Activated CD4-positive, alpha-beta T cell treated with anti-CD3 and anti-CD28 coated beads, Interleukin-2, Interleukin-6, amounts not matched to agents 100 ng/mL and 50 ng/mL, durations not matched to agents 16 hours and 8 hours (primary cell): ENCODE data around the gene NKX6-1.

Source experiments
- DNase-seq: peaks from one replicate; pipeline ENCODE4 v3.0.0-alpha.2; 2020

NKX6-1 gene

GRCh38 chr4:84498935-84499623, at the start of gene NKX6-1:
TSS of gene NKX6-1 (minus strand) at chr4:84499292. CDS start at chr4:84498228, 1,064 bp downstream.
- peak; percentile 30 for DNase-seq

DNA sequence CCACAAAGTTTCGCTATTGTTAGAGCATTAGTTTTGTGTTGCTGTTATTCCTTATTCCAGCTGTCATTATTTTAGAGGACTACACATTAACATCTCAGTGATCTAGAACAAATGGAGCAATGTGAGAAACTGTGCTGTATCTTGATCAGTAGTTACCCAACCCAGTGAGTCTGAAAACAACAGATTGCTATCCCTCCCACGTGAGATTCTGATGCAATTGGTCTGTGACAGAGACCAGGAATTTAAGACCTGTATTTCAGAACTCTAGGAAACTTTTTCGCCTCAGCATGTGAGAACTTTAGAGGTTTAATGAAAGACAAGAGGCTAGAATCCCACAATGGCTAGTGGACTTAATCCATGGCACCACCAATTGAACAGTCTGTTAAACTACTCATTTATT, 48.1 kb upstream of the NKX6-1 start:
- DNase-seq = no peak

DNA sequence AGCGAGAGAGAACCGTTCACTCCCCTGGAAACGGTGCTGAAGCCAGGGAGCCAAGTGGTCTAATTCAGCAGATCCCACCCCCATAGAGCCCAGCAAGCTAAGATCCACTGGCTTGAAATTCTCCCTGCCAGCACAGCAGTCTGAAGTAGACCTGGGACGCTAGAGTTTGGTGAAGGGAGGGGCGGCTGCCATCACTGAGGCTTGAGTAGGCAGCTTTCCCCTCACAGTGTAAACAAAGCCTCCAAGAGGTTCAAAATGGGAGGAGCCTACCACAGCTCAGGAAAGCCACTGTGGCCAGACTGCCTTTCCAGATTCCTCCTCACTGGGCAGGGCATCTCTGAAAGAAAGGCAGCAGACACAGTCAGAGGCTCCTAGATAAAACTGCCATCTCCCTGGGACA, 46.0 kb upstream of the NKX6-1 start:
- no peak for DNase-seq

DNA sequence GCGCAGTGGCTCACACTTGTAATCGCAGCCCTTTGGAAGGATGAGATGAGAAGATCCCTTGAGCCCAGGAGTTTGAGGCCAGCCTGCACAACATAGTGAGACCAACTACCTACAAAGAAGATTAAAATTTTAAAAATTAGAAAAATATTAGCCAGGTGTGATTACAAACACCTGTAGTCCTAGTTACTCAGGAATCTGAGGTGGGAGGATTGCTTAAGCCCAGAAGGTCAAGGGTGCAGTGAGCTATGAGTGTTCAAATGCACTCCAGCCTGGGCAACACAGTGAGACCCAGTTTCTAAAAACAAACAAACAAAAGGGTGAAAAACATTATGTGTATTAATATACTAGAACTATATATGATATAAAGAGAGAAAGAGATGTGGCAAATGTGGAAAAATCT, 36.8 kb upstream of the NKX6-1 start:
- no peak for DNase-seq

DNA sequence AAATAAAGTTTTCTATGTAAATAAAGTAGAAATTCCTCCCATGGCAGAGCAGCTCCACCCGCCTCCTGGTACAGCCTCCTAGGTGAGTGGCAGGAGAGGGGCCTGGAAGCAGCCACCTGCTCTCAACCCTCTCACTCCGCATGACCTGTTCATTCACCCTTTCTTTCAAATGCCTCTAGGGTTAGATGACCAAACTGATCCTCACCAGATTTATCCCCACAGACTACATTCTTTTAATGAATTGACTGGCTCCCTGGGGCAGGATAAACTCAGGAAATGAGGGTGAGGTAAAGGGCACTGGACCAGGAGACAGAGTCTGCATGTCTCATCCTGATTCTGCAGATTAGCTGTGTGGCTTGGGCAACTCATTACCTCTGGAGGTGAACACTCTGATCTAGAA, 32.6 kb upstream of the NKX6-1 start:
- no peak for DNase-seq

- DNase-seq = no peak
Measured at GRCh38 chr4:84530871-84531270, 31.8 kb upstream of the NKX6-1 start.

DNA sequence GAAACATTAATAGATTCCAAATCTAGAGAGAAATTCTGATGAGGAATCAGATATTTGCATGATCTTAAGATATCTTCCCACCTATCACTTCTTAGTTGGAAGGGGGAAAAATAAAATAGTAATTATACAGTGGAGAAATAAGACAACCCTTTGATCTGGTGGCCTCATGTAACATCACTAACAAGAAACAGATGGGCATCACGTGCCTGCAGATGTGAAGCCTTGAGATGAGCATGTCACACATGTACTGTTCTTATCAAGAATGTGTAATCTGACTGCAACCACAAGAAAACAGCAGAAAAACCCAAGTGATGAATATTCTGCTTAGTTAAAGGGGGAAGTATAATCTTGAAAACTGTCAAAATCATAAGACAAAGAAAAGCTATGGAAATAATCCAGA, 31.4 kb upstream of the NKX6-1 start:
- no peak for DNase-seq

DNA sequence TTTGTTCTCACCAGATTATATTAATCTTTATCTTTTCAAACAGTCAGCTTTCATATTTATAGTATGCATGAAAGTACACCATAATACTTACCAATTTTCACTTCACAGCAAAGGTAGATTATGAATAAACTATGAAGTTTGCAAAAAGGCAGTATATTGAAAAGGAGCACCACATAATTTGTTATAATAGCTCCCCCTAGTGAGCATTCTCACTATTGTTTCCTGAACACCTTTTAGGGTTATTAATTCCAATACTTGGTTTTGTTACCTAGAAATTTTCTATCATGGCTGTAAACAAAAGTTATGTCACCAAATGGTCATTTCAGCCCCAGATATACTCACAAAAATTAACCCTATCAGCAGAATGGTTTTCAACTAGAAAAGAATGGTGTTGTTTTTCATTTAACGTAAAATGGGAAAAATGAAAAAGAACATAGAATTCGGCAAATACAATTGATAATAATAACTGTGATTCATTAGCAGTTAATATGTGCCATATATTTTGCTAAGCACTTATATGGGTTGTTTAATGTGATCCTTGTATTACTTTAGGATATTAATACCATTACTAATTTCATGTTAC, 30.2 kb upstream of the NKX6-1 start:
- DNase-seq = peak; percentile 54

GRCh38 chr4:84527391-84527790, 28.3 kb upstream of the NKX6-1 start:
- no peak for DNase-seq

DNA sequence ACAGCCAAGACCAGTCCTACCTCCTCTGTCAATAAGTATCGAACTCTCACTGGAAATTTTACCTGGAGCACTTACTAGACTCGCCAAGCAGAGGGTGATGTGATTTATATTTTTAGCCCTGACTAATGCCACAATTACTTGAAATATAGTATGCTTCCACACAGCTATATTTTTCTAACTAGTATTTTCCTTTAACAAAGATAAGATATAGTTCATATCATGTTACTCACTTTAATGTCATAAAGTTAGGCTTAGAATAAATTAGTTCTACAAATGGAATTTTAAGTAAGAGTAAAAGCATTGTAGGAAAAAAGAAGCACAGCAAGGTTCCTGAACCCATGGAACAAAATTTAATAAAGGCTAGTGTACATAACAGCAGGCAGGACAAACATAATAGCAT, 16.0 kb upstream of the NKX6-1 start:
- DNase-seq = no peak

DNA sequence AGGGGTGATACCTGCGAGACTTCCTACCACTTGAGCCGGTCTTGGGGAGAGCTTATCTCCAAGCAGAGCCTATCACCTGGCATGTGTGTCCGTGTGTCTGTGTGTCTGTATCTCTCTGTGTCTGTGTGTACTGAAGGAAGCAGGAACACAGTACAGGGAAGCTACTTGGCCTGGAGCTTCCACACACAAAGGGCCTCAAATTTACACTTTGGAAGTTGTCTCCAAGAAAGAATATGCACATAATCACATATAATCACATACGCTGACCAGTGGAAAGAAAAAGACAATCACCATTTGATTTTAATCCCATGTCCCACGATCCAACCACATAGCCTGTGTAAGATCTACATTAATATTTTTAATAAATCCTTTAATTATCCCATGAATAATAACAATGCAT, 13.2 kb upstream of the NKX6-1 start:
- no peak for DNase-seq

DNA sequence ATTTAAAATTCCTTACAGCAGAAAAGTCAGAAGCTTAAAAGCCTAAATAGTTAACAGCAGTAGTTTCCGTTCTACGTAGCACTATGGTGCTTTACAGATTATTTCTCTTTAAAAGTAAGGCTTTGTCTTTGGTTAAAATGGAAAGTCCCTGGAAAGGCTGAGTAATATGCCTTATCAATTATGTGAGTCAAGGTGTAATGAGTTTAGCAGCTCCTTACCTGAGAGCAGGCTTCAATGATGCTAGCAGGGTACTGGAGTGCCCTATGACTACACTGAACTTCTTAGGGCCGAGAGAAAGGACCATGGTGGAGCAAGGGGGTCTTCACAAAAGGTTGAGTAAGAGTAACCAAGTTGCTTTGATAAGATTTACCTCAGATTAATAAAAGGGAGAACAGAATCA, 12.6 kb upstream of the NKX6-1 start:
- no peak for DNase-seq

- DNase-seq = no peak
Measured at GRCh38 chr4:84507941-84508340, 8.8 kb upstream of the NKX6-1 start.

DNA sequence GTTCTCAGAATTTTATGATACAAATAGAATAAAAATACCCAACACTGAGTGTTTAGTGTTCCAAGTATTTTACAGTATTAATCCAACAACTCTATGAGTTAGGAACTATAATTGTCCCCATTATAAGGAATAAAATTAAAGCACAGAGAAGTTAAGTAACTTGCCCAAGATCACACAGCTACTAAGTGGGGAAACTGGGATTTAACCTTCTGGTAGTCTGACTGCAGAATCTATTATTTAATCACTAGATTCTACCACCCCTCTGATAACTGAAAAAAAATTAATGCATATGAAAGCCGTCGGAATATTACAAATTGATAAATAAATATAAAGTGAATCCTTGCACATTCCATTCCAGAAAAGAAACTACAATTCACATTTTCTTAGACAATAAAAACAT, 5.7 kb upstream of the NKX6-1 start:
- no peak for DNase-seq

DNA sequence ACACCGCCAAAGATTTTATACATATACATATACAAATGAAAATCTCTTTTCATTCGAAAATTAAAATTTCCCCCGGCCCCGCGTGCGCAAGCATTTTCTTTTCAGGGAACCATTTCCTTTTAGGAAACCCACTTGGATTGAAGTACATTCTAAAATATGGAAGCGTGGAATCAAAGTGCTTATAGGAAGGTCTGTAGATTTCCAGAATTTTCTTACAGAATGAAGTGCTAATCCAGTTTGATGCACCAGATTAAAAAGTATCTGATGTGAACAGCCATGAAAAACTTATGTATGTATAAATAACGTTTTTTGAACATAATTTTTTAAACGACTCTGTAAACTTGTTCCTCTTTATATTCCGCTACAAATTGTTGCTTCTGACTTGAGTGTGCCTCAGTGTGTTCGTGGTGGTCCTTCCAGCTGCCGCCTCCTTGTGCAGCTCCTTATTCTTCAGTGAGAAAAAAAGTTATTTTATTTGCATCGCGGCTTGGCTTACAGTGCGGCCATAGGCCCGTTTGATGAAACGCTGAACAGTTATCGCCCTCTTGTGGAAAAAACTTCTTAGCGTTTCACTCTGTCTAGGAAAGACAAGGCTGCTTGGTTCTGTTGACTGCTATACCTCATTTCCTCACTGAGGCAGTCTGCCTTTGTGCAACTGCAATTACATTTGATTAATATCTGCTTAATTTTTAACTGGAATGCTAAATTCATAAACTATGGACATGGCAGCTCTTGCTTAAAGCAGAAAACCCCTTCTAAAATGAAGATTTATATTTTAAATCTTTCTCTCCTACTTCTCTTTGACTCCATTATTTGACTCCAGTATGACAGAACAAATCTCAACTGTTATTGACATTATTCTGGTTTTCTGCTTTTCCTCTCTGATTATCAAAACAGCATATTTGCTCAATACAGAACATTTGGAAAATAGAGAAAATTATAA, 4.7 kb upstream of the NKX6-1 start:
- DNase-seq = peak; percentile 66

DNA sequence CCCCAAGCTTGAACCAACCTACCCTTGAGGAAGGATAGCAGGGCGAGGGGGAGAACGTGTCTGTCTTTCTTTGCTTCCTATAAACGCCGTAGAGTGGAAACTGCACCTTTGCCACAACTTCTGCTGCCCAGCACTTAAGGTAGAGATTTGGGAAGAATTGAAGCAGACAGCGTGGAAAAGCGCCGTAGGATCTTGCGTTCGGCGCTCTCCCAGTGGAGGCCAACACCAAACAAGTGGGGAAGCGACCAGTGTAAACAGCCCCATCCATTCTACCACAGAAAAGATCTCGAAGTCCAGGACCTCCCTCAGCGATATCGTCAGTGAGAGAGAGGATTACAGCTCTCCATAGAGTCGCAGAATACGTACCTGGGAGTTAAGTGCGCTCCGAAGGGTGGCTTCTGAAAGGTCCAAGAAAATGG, 3.9 kb upstream of the NKX6-1 start:
- no peak for DNase-seq

DNA sequence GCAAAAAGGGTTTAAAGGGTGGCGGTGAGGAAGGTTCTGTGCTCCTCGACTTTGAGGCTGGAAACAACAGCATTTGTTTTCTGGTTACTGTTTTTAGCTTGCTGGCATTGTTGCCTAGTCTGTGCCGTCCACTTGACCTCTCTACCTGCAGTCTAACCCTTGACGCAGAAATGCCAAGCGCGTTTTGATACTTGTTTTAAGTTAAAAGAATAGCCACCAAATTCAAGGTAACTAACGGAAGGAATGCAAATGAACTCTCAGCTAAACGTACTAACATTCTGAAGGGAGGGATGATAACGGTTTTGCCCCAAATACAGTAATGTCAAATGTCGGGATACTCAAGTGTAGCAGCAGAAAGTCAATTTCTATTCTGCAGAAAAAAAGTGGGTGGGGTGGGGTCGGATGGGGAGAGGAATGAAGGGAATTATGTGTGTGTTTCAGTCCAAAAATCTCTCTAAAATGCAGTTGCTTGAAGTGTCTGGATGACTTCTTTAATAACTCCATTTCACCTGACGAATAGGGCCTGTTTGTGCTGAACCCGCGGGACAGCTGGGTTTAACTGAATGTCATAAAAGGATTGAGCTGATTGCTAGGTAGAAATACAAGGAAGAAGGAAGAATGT, 3.4 kb upstream of the NKX6-1 start:
- no peak for DNase-seq

DNA sequence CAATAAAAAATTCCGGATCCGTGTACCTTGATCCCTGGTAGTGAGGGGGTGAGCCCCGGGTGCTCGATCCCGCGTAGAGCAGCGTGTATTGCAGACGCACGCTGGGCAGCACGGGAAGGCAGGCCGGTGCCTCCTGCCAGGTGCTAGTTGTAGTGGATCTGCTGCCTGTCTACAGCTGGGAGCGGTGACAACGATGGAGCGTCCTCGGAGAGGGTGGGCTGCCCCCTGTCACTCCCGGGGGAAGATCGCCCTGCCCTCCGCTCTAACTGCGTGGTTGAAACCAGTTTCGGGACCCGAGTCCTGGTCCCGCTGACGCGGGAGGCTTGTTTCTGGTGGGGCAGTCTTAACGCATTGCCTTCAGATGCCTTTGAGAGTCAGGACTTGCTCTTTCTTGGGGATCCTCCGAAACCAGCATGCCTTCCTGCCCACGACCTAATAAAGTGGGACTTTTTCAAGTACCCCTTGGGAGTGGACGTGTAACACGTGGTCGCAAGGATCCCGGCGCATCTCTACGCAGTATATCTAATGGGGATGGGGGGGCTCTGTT, 2.7 kb upstream of the NKX6-1 start:
- DNase-seq = no peak

GRCh38 chr4:84501202-84501503, 2.1 kb upstream of the NKX6-1 start:
- no peak for DNase-seq

DNA sequence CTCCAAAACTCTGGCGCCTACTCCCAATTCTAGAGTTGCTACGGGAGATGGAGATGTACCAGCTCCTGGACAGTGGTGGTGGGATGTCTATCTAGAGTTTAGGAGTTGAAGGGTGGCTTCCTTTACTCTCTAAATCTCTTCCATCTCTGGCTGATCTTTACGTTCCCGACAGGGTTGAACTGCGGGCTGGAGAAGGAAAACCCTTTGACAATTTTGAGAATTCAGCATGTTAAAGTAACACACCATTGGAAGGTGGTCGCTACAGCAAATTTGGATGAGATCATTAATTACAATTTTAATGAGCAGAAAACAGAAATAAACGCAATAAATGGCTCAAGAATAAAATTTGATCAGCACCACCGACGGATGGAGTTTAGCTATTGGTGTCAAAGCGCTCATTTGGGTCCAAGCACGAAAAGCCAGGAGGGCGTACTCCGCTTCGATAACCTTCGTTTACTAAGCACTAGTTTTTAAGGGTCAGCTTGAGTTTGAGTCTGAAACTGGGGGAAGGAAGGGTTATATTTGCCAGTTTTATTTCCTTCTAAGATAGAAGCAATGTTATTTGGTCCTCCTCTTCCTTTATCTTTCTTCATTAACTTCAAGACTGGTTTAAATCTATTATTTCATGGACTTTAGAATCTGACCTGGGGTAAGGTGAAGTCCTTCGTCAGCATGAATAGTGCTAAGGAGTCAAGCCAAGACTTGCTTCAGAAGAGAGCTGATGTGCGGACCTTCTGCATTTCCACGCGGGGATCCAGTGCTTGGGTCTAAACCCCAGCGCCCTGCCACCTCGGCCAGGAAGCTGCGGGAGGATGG, 1.5 kb upstream of the NKX6-1 start:
- no peak for DNase-seq

- no peak for DNase-seq
Measured at GRCh38 chr4:84499624-84499982, 511 bp upstream of the NKX6-1 start.

DNA sequence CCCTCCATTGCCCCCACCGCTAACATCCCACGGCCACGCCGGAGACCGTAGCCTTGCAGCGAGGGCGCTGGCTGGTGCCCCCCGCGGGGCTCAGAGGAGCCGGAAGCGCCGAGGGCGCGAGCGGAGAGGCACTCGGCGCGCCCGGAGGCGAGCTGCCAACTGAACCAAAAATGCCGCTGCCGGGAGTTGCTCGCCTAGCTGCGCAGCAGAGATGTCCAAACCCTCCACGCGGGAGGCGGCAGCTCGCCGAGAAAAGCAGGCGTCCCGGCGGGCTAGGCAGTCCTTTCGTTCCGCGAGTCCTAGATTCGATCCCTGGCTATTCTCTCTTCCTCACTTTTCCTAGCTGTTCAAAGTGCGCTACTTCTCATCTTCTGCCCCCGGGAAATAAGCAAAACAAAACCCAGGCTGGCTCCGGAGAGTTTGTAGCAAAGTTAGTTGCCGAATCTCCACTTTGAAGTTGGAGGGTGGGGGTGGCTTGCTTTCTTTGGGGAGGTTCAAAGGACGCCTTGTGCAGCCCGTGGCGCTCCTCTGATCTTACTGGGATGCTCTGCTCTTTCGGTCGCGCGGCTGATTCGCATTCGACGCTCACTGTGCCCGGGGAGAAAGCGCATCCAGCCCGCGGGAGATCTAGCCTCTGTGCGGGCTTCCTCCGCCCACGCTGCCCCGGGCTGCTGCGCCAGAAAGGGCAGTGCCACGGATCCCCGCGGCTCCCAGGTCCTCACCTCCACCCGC, 723 bp downstream of the NKX6-1 start:
- peak; percentile 14 for DNase-seq
